K562 (cell line): ENCODE data around the gene LPA. TPM values are rescaled to one million over a fixed set of nuclear protein-coding genes. Genes with fewer than 3 reads are reported as not detected.

ENCODE experiments used
- ATAC-seq: fragments of 200-7000 bp; cut with Tn5 transposase; 3 replicates; pipeline ENCODE4 v1.9.1; 2020; ENCODE audit warnings: moderate library complexity
- BruUV-seq: library from RNA; stranded (reverse); fragments of 400-500 nt; replicated peaks from 2 replicates; lab custom pipeline; 2021; lab: Mats Ljungman, UMichigan
- CTCF ChIA-PET: fragments of 300-600 bp; formaldehyde crosslinking; extraction: SDS; loops from one replicate; lab custom pipeline; 2021; ENCODE audit warnings: low intra/inter-chr PET ratio; lab: Yijun Ruan, JAX
- POLR2A ChIA-PET: fragments of 300-600, 350-650 bp; sonication (Branson Sonifier 250); formaldehyde crosslinking; extraction: SDS; loops from one replicate; lab custom pipeline; 2021; ENCODE audit warnings: antibody characterized with exemption, inconsistent platforms; lab: Yijun Ruan, JAX
- DNase-seq, 4 experiments: peaks; one replicate each; pipeline versions ENCODE4 v3.0.0 to v3.0.0-alpha.2; 2011 to 2018; ENCODE audit warnings: low spot score in 3 of 4, mixed read lengths in 3 of 4; ENCODE audit errors: extremely low read depth in 1 of 4
- FAIRE-seq: peaks from 2 replicates; lab custom pipeline; 2011; peaks lifted over from hg19 to GRCh38; lab: Jason Lieb, UNC
- H2AFZ ChIP-seq: 2 replicates; pipeline ENCODE4 v1.6.0; 2011; ENCODE audit warnings: low read depth, low read length, control low read depth, inconsistent platforms
- H3K27ac ChIP-seq: fragments of 200-600 bp; 3 replicates; pipeline ENCODE4 v1.8.0; 2011; ENCODE audit warnings: low read depth, mild to moderate bottlenecking, control low read depth, inconsistent platforms, low read length, moderate library complexity, mixed read lengths; ENCODE audit errors: extremely low read depth
- H3K27me3 ChIP-seq, 2 experiments: fragments of 300-600 bp in 1 of 2; 2 replicates in 1 of 2; 3 replicates in 1 of 2; pipeline versions ENCODE4 v1.6.0 to v1.8.0; 2011; ENCODE audit warnings: inconsistent platforms in 2 of 2, low read length in 2 of 2, mild to moderate bottlenecking in 1 of 2, mixed read lengths in 1 of 2, moderate library complexity in 1 of 2; ENCODE audit not compliant: control insufficient read depth in 2 of 2, insufficient read depth in 2 of 2
- H3K36me3 ChIP-seq: fragments of 300-600 bp; 3 replicates; pipeline ENCODE4 v1.8.0; 2011; ENCODE audit warnings: mild to moderate bottlenecking, low read length, inconsistent platforms; ENCODE audit not compliant: control insufficient read depth, insufficient read depth
- H3K4me1 ChIP-seq, 2 experiments: fragments of 200-600 bp in 1 of 2; replicated peaks in 1 of 2; 2 replicates in 1 of 2; 3 replicates in 1 of 2; pipeline versions ENCODE4 v1.5.1 to v1.8.0; 2011; ENCODE audit warnings: inconsistent platforms in 2 of 2, low read length in 2 of 2, mild to moderate bottlenecking in 1 of 2, mixed read lengths in 1 of 2, moderate library complexity in 1 of 2; ENCODE audit not compliant: control insufficient read depth in 2 of 2, insufficient read depth in 2 of 2
- H3K4me2 ChIP-seq: 2 replicates; pipeline ENCODE4 v1.6.1; 2011; ENCODE audit warnings: low read length, control low read depth, inconsistent platforms, mixed read lengths; ENCODE audit not compliant: insufficient read depth
- H3K4me3 ChIP-seq: fragments of 200-600 bp; sonication (generic), shearing (Covaris generic); 2 replicates; pipeline ENCODE4 v1.5.1; 2016; ENCODE audit warnings: control low read depth, inconsistent platforms
- H3K79me2 ChIP-seq: fragments of 200-600 bp; 3 replicates; pipeline ENCODE4 v1.8.0; 2011; ENCODE audit warnings: low read length, inconsistent platforms; ENCODE audit not compliant: control insufficient read depth, insufficient read depth
- H3K9ac ChIP-seq, 2 experiments: 2 replicates each; pipeline versions ENCODE4 v1.6.0 to v1.6.1; 2011; ENCODE audit warnings: low read depth in 2 of 2, low read length in 2 of 2, control low read depth in 1 of 2, inconsistent platforms in 1 of 2, mild to moderate bottlenecking in 1 of 2, mixed read lengths in 1 of 2; ENCODE audit not compliant: insufficient read depth in 1 of 2
- H3K9me1 ChIP-seq: one replicate; pipeline ENCODE4 v1.6.0; 2011; ENCODE audit warnings: inconsistent platforms, mild to moderate bottlenecking, low read length, moderate library complexity; ENCODE audit not compliant: control insufficient read depth, insufficient read depth
- H3K9me3 ChIP-seq: replicated peaks from 2 replicates; pipeline ENCODE4 v1.5.1; 2011; ENCODE audit warnings: low read depth, low read length, inconsistent platforms; ENCODE audit not compliant: control insufficient read depth, insufficient read depth
- H4K20me1 ChIP-seq: replicated peaks from 2 replicates; pipeline ENCODE4 v1.6.1; 2011; ENCODE audit warnings: low read length, inconsistent platforms, mixed read lengths; ENCODE audit not compliant: control insufficient read depth, insufficient read depth
- ESRRB ChIP-seq: fragments of 250-450 bp; sonication (Bioruptor Pico); IDR thresholded peaks from 2 replicates; pipeline ENCODE4 v1.5.0; 2020; ENCODE audit warnings: mild to moderate bottlenecking, moderate library complexity, borderline replicate concordance
- GABPB2 ChIP-seq: fragments of 250-450 bp; sonication (Bioruptor Pico); conservative IDR thresholded peaks from 2 replicates; pipeline ENCODE4 v1.5.1; 2021; ENCODE audit warnings: mild to moderate bottlenecking
- NCOA1 ChIP-seq: fragments of 450-650 bp; IDR thresholded peaks from 2 replicates; pipeline ENCODE4 v1.6.1; 2016; ENCODE audit warnings: low read depth
- NR1H2 ChIP-seq: sonication (generic); formaldehyde crosslinking; IDR thresholded peaks from 2 replicates; pipeline ENCODE4 v1.4.0; 2020; ENCODE audit warnings: mild to moderate bottlenecking, missing genetic modification reagents
- PRPF4 ChIP-seq: fragments of 200-400 bp; formaldehyde crosslinking; IDR thresholded peaks from one replicate; pipeline ENCODE4 v1.6.1; 2017; ENCODE audit warnings: low read length, low read depth, mild to moderate bottlenecking; ENCODE audit not compliant: insufficient read depth, poor library complexity, severe bottlenecking
- RNF2 ChIP-seq: sonication (generic); IDR thresholded peaks from 2 replicates; pipeline ENCODE4 v1.6.1; 2016
- STAG1 ChIP-seq: sonication (generic); formaldehyde crosslinking; IDR thresholded peaks from 2 replicates; pipeline ENCODE4 v1.5.0; 2020; ENCODE audit warnings: missing genetic modification reagents, borderline replicate concordance
- ZNF644 ChIP-seq: fragments of 200-800 bp; sonication (Bioruptor generic); IDR thresholded peaks from 2 replicates; pipeline ENCODE4 v1.6.1; 2016; ENCODE audit warnings: low read depth, missing genetic modification characterization, missing compliant biosample characterization
- WGBS: fragments of 100-300 bp; shearing (Covaris generic); methylation state at CpG from one replicate; pipeline ENCODE4 v1.1.6; 2016; ENCODE audit warnings: low coverage, mixed read lengths; ENCODE audit not compliant: insufficient coverage; ENCODE audit errors: missing lambda C conversion rate; 5-methylcytosine and 5-hydroxymethylcytosine counted together
- in situ Hi-C: fragments of 300-500 bp; cut with MboI; formaldehyde crosslinking; loops from 4 replicates; pipeline ENCODE4 v1.15.0; 2018; ENCODE audit warnings: inconsistent platforms, mixed read lengths
- intact Hi-C: fragments of 100-400 bp; cut with micrococcal nuclease; formaldehyde crosslinking; loops from 2 replicates; pipeline ENCODE4 v1.14.2; 2022
- polyA plus RNA-seq, 8 experiments: library from polyadenylated mRNA; depleted of rRNA in 4 of 8; stranded (reverse) in 5 of 8; unstranded in 3 of 8; fragments of >200 nt; fragmentation: Nextera tagmentation in 2 of 8; fragmentation: Illumina TruSeq in 1 of 8; extraction: Ambion mirVana in 2 of 8; extraction: Trizol in 1 of 8; gene quantifications; 2 replicates each; pipeline versions ENCODE4 v1.2.1 to v1.2.3, GENCODE V29; 2011 to 2014; ENCODE audit warnings: inconsistent platforms in 1 of 8, missing spikeins in 1 of 8
- total RNA-seq, 7 experiments: library from RNA; depleted of rRNA in 6 of 7; stranded (reverse); fragments of >200 nt in 6 of 7; fragmentation: Illumina TruSeq in 2 of 7; extraction: Trizol in 2 of 7; gene quantifications; 2 replicates each; pipeline versions ENCODE4 v1.2.1 to v1.2.3, GENCODE V29; 2011 to 2021; ENCODE audit warnings: low replicate concordance in 1 of 7
- TF ChIP-seq, protein P1 (sequence below): sonication (generic); formaldehyde crosslinking; IDR thresholded peaks from 2 replicates; pipeline ENCODE4 v1.8.0; 2022; ENCODE audit warnings: mild to moderate bottlenecking, missing genetic modification reagents, borderline replicate concordance
- TF ChIP-seq, protein P2 (sequence below): fragments of 450-650 bp; formaldehyde crosslinking; IDR thresholded peaks from 2 replicates; pipeline ENCODE4 v1.4.0; 2020; ENCODE audit warnings: mild to moderate bottlenecking, moderate library complexity
- TF ChIP-seq, protein P3 (sequence below): fragments of 450-650 bp; formaldehyde crosslinking; IDR thresholded peaks from 2 replicates; pipeline ENCODE4 v1.4.0; 2020; ENCODE audit warnings: mild to moderate bottlenecking, mixed read lengths
- TF ChIP-seq, protein P4 (sequence below): sonication (generic); formaldehyde crosslinking; IDR thresholded peaks from 2 replicates; pipeline ENCODE4 v1.8.1; 2023; ENCODE audit warnings: mild to moderate bottlenecking, missing genetic modification reagents

Gene LPA
- total and polyA plus RNA-seq, 9 of the 15 experiments (the other 6 are each of a cell fraction or from before 2014, with no cell fraction given) = 0.01 to 0.18 (median 0.07) TPM; not detected in 6

DNA sequence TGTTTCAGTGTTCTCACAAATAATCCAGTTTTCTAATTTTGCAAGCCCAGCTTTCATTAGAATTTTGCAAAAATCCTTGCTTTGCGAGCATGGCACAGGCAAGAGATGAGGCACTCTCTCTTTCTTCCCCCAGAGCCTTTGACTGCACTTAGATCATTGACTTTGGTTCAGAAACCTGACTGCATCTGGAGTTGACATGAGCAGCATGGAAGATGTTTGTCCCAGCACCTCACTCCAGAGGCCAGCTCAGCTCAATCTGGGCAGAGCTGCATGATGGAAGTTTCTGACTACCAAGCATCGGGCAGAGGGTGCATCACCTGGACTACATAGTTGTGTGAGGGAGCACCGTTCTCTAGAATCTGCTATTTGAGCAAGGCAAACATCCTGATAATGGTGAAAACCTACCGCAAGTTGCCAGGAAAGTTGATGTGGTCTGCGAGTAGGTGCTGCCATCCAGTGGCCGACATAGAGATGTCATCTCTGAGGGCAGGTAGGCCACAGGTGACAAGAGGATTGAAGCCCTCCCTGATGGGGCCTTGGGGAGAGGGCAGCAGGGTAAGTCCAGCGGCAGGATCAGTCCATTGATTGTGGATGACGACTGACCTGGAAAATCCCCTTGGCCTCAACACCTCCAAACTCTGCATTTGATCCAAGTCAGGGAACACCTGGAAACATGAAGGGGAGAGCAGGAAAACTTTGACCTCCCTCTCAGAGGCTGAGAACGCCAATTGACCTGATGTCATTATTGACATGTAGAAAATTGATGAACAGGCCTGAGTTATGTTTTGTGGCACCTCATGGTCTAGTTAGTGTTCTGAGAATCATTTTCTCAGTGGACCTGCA, 3.8 kb upstream of the LPA start (continued):
- TF ChIP-seq STAG1 (CRISPR knock-in tag) = peak; percentile 43; the same call in 1 of the 2 replicates
- no peak for TF ChIP-seq NCOA1
- TF ChIP-seq, protein P1, sequence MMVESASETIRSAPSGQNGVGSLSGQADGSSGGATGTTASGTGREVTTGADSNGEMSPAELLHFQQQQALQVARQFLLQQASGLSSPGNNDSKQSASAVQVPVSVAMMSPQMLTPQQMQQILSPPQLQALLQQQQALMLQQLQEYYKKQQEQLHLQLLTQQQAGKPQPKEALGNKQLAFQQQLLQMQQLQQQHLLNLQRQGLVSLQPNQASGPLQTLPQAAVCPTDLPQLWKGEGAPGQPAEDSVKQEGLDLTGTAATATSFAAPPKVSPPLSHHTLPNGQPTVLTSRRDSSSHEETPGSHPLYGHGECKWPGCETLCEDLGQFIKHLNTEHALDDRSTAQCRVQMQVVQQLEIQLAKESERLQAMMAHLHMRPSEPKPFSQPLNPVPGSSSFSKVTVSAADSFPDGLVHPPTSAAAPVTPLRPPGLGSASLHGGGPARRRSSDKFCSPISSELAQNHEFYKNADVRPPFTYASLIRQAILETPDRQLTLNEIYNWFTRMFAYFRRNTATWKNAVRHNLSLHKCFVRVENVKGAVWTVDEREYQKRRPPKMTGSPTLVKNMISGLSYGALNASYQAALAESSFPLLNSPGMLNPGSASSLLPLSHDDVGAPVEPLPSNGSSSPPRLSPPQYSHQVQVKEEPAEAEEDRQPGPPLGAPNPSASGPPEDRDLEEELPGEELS (CRISPR knock-in tag) = no peak
- TF ChIP-seq, all 486 proteins: peak for 7

DNA sequence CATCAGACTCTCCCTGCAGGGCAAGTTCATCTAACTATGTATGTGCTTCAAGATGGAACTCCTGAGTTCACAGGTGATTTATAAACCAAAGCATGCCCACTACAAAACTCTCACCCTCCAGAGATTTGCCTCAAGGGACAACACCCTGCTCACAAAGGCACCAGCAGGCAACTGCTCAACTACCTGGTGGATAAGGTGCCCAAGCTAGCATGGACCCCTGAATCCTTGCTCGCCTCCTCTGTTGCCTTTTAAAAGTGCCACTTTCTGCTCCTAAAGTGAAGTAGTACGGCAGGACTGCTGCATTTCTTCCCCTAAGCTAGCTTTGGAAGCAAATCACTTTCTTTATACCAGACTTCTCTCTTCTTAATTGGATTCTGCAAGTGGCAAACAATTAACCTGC, 1.2 kb downstream of the LPA start:
- Histone ChIP-seq H3K9me1 (peaks cover 2% of the 10 kb centered on the region), H3K27ac (no peak overlapping the region), H3K27me3 (peaks cover 0 to 6% of the 10 kb centered on the region in 2 experiments; a peak in 1 of 5 replicates), H3K4me1 (no peaks in the 10 kb centered on the region), H3K4me3 (no peak overlapping the region), H4K20me1 (no peaks in the 10 kb centered on the region), H3K9me3 (no peaks in the 10 kb centered on the region), H3K9ac (no peak overlapping the region), H2AFZ (no peak overlapping the region), H3K36me3 (no peaks in the 10 kb centered on the region), H3K4me2 (no peak overlapping the region), H3K79me2 (no peaks in the 10 kb centered on the region)
- no peak for FAIRE-seq
- DNase-seq = no peak
- no TSS peak for BruUV-seq
- ChIA-PET POLR2A (no interaction called here), CTCF (no interaction called here)
- WGBS = 0% methylated on average over 2 of the region's 2 CpGs
- intact Hi-C loops (no loop called here), in situ Hi-C loops (no loop called here)
- no peak for ATAC-seq
- TF ChIP-seq GABPB2 (CRISPR knock-in tag) (no peak), NR1H2 (no peak), PRPF4 (no peak), ESRRB (no peak), RNF2 (no peak), ZNF644 (tag) (no peak)
- TF ChIP-seq, protein P2, sequence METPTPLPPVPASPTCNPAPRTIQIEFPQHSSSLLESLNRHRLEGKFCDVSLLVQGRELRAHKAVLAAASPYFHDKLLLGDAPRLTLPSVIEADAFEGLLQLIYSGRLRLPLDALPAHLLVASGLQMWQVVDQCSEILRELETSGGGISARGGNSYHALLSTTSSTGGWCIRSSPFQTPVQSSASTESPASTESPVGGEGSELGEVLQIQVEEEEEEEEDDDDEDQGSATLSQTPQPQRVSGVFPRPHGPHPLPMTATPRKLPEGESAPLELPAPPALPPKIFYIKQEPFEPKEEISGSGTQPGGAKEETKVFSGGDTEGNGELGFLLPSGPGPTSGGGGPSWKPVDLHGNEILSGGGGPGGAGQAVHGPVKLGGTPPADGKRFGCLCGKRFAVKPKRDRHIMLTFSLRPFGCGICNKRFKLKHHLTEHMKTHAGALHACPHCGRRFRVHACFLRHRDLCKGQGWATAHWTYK (CRISPR knock-in tag) = no peak
- TF ChIP-seq, protein P3, sequence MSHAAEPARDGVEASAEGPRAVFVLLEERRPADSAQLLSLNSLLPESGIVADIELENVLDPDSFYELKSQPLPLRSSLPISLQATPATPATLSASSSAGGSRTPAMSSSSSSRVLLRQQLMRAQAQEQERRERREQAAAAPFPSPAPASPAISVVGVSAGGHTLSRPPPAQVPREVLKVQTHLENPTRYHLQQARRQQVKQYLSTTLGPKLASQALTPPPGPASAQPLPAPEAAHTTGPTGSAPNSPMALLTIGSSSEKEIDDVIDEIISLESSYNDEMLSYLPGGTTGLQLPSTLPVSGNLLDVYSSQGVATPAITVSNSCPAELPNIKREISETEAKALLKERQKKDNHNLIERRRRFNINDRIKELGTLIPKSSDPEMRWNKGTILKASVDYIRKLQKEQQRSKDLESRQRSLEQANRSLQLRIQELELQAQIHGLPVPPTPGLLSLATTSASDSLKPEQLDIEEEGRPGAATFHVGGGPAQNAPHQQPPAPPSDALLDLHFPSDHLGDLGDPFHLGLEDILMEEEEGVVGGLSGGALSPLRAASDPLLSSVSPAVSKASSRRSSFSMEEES = no peak
- TF ChIP-seq, protein P4, sequence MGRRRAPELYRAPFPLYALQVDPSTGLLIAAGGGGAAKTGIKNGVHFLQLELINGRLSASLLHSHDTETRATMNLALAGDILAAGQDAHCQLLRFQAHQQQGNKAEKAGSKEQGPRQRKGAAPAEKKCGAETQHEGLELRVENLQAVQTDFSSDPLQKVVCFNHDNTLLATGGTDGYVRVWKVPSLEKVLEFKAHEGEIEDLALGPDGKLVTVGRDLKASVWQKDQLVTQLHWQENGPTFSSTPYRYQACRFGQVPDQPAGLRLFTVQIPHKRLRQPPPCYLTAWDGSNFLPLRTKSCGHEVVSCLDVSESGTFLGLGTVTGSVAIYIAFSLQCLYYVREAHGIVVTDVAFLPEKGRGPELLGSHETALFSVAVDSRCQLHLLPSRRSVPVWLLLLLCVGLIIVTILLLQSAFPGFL (CRISPR knock-in tag) = no peak
